H9 (cell line): ENCODE data around the gene AGXT. TPM values are rescaled to one million over a fixed set of nuclear protein-coding genes. Genes with fewer than 3 reads are reported as not detected.

Experiments used
- DNase-seq: peaks from one replicate; pipeline ENCODE4 v3.0.0-alpha.2; 2017
- H2AFZ ChIP-seq: one replicate; pipeline ENCODE4 v1.6.1; 2013; ENCODE audit warnings: mild to moderate bottlenecking, low read length, control low read depth, moderate library complexity
- H2AK5ac ChIP-seq: 2 replicates; pipeline ENCODE4 v1.6.1; 2013; ENCODE audit warnings: low read length, control low read depth, mixed read lengths; ENCODE audit not compliant: insufficient read length
- H2BK120ac ChIP-seq: one replicate; pipeline ENCODE4 v1.6.1; 2013; ENCODE audit warnings: low read depth, mild to moderate bottlenecking, low read length, control low read depth, inconsistent platforms; ENCODE audit not compliant: poor library complexity, severe bottlenecking
- H2BK12ac ChIP-seq: 2 replicates; pipeline ENCODE4 v1.6.1; 2013; ENCODE audit warnings: low read length, control low read depth, mixed read lengths, low read depth; ENCODE audit not compliant: insufficient read length
- H2BK15ac ChIP-seq: 2 replicates; pipeline ENCODE4 v1.6.1; 2013; ENCODE audit warnings: low read depth, low read length, control low read depth
- H2BK20ac ChIP-seq: one replicate; pipeline ENCODE4 v1.6.1; 2013; ENCODE audit warnings: low read depth, mild to moderate bottlenecking, low read length, control low read depth, inconsistent platforms; ENCODE audit not compliant: poor library complexity, severe bottlenecking
- H2BK5ac ChIP-seq: 2 replicates; pipeline ENCODE4 v1.6.1; 2013; ENCODE audit warnings: low read length, control low read depth, mixed read lengths; ENCODE audit not compliant: insufficient read length
- H3K14ac ChIP-seq: 2 replicates; pipeline ENCODE4 v1.6.1; 2013; ENCODE audit warnings: low read length, control low read depth; ENCODE audit not compliant: insufficient read depth
- H3K18ac ChIP-seq: 2 replicates; pipeline ENCODE4 v1.6.1; 2013; ENCODE audit warnings: low read depth, mild to moderate bottlenecking, mixed read lengths, low read length, control low read depth; ENCODE audit not compliant: insufficient read length
- H3K23ac ChIP-seq: 2 replicates; pipeline ENCODE4 v1.6.1; 2013; ENCODE audit warnings: low read length, control low read depth, mixed read lengths, low read depth; ENCODE audit not compliant: insufficient read length
- H3K23me2 ChIP-seq: 2 replicates; pipeline ENCODE4 v1.6.1; 2013; ENCODE audit warnings: low read depth, mild to moderate bottlenecking, mixed read lengths, low read length, control low read depth; ENCODE audit not compliant: insufficient read length, poor library complexity, severe bottlenecking
- H3K27ac ChIP-seq: 2 replicates; pipeline ENCODE4 v1.5.1; 2013; ENCODE audit warnings: low read length, control low read depth, mixed read lengths, low read depth; ENCODE audit not compliant: insufficient read length
- H3K27me3 ChIP-seq: 2 replicates; pipeline ENCODE4 v1.6.1; 2013; ENCODE audit warnings: low read length, control low read depth, inconsistent platforms; ENCODE audit not compliant: insufficient read depth
- H3K4ac ChIP-seq: 2 replicates; pipeline ENCODE4 v1.6.1; 2013; ENCODE audit warnings: low read depth, mild to moderate bottlenecking, control low read depth, inconsistent platforms, low read length, moderate library complexity
- H3K4me1 ChIP-seq: 2 replicates; pipeline ENCODE4 v1.6.1; 2013; ENCODE audit warnings: low read length, control low read depth, inconsistent platforms; ENCODE audit not compliant: insufficient read depth
- H3K4me2 ChIP-seq: 2 replicates; pipeline ENCODE4 v1.6.1; 2013; ENCODE audit warnings: low read length, control low read depth, mixed read lengths; ENCODE audit not compliant: insufficient read length, insufficient read depth
- H3K56ac ChIP-seq: 2 replicates; pipeline ENCODE4 v1.6.1; 2013; ENCODE audit warnings: low read depth, mild to moderate bottlenecking, mixed read lengths, low read length, control low read depth; ENCODE audit not compliant: insufficient read length
- H3K79me1 ChIP-seq: 2 replicates; pipeline ENCODE4 v1.6.1; 2013; ENCODE audit warnings: low read depth, mild to moderate bottlenecking, moderate library complexity, low read length, control low read depth, inconsistent platforms; ENCODE audit not compliant: insufficient read depth, poor library complexity, severe bottlenecking
- H3K79me2 ChIP-seq: 2 replicates; pipeline ENCODE4 v1.6.1; 2013; ENCODE audit warnings: low read length, control low read depth, inconsistent platforms; ENCODE audit not compliant: insufficient read depth
- H3K9ac ChIP-seq: 2 replicates; pipeline ENCODE4 v1.6.1; 2013; ENCODE audit warnings: low read length, control low read depth, mixed read lengths; ENCODE audit not compliant: insufficient read length; ENCODE audit errors: extremely low read depth
- H3K9me3 ChIP-seq: one replicate; pipeline ENCODE4 v1.6.1; 2013; ENCODE audit warnings: low read depth, low read length, inconsistent platforms; ENCODE audit not compliant: control insufficient read depth
- H3T11ph ChIP-seq: one replicate; pipeline ENCODE4 v1.6.1; 2013; ENCODE audit warnings: mild to moderate bottlenecking, low read length, control low read depth, inconsistent platforms
- H4K20me1 ChIP-seq: one replicate; pipeline ENCODE4 v1.6.1; 2013; ENCODE audit not compliant: control insufficient read depth, insufficient read length, insufficient read depth
- H4K5ac ChIP-seq: 2 replicates; pipeline ENCODE4 v1.6.1; 2013; ENCODE audit warnings: low read depth, mild to moderate bottlenecking, mixed read lengths, low read length, control low read depth; ENCODE audit not compliant: insufficient read length
- H4K8ac ChIP-seq: replicated peaks from 2 replicates; pipeline ENCODE4 v1.6.1; 2013; ENCODE audit warnings: low read length, control low read depth, mixed read lengths, low read depth; ENCODE audit not compliant: insufficient read length
- H4K91ac ChIP-seq: 2 replicates; pipeline ENCODE4 v1.6.1; 2013; ENCODE audit warnings: low read depth, mild to moderate bottlenecking, moderate library complexity, mixed read lengths, low read length, control low read depth; ENCODE audit not compliant: insufficient read length
- H3K27ac Mint-ChIP-seq, 3 experiments: 2 replicates in 2 of 3; 3 replicates in 1 of 3; pipeline ENCODE4 v1.8.0; 2020 to 2021; ENCODE audit warnings: mixed read lengths in 3 of 3, mild to moderate bottlenecking in 1 of 3, moderate library complexity in 1 of 3
- H3K27me3 Mint-ChIP-seq: 2 replicates; pipeline ENCODE4 v1.8.0; 2021; ENCODE audit warnings: low read depth, mild to moderate bottlenecking, moderate library complexity, mixed read lengths
- H3K36me3 Mint-ChIP-seq, 3 experiments: 2 replicates in 2 of 3; 3 replicates in 1 of 3; pipeline ENCODE4 v1.8.0; 2020 to 2021; ENCODE audit warnings: low read depth in 3 of 3, mixed read lengths in 3 of 3; ENCODE audit not compliant: insufficient read depth in 1 of 3
- H3K4me1 Mint-ChIP-seq, 2 experiments: 2 replicates each; pipeline ENCODE4 v1.8.0; 2020; ENCODE audit warnings: mixed read lengths in 2 of 2
- H3K4me3 Mint-ChIP-seq, 2 experiments: 2 replicates in 1 of 2; 3 replicates in 1 of 2; pipeline ENCODE4 v1.8.0; 2020 to 2021; ENCODE audit warnings: mild to moderate bottlenecking in 2 of 2, mixed read lengths in 2 of 2, moderate library complexity in 1 of 2
- H3K9me3 Mint-ChIP-seq, 2 experiments: 2 replicates in 1 of 2; 3 replicates in 1 of 2; pipeline ENCODE4 v1.8.0; 2020; ENCODE audit warnings: mild to moderate bottlenecking in 2 of 2, mixed read lengths in 2 of 2, moderate library complexity in 1 of 2
- CTCF ChIP-seq: fragments of 200-600 bp; sonication (generic); conservative IDR thresholded peaks from 3 replicates; pipeline ENCODE4 v1.8.0; 2021; ENCODE audit warnings: antibody characterized with exemption, mild to moderate bottlenecking
- WGBS: extraction: QIAGEN DNeasy Blood & Tissue Kit; methylation state at CpG from one replicate; pipeline ENCODE4 v1.1.7; 2013; ENCODE audit warnings: missing lambda C conversion rate, low lambda C conversion rate, mixed read lengths; ENCODE audit not compliant: insufficient read length; ENCODE audit errors: extremely low coverage; 5-methylcytosine and 5-hydroxymethylcytosine counted together
- total RNA-seq: library from RNA; stranded (reverse); gene quantifications from 2 replicates; pipeline ENCODE4 v1.2.1, GENCODE V29; 2021

AGXT gene
- total RNA-seq, 1 experiment from 2014 or later, result not detected

DNA sequence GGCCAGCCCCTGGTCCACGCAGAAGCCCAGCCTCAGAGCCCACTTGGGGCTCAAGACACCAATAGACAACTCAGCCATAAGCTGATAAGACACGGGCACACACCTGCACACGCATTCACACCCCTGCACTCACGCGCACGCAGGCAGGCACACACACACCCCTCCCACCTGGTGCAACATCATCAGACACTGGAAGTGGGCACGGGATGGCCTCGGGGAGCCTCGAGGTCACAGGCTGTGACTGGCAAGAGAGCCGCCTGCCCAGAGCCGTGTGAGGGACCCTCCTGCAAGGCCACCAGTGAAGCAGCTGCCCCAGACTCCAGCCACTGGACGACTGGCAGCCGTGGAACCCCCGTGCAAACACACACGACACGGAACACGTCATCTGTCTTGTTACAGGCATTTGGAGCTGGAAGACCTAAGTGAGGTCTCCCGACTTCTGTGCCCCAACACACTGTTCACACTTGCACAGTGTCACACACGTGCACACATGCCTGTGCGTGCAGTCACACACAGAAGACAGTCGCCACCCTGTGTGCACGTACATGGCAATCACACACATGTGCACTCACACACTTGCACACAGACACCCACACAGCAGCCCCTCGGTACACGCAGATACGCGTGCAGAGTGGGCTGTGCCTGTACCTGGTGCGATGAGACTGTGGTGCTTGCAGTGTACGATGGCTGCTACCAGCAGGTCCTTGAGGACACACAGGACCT is 26.4 kb downstream of the AGXT start:
- Histone ChIP-seq H2BK120ac (no peak overlapping the region), H3K9ac (no peak overlapping the region), H3K4ac (no peak overlapping the region), H3K4me2 (no peak overlapping the region), H4K5ac (no peak overlapping the region), H3K79me1 (no peaks in the 10 kb centered on the region), H4K20me1 (no peaks in the 10 kb centered on the region), H3K79me2 (no peaks in the 10 kb centered on the region), H3K9me3 (no peaks in the 10 kb centered on the region), H3K4me1 (no peaks in the 10 kb centered on the region), H4K8ac (no peak overlapping the region), H2BK15ac (no peak overlapping the region), H3K27ac (no peak overlapping the region), H2AFZ (no peak overlapping the region), H2BK5ac (no peak overlapping the region), H3K56ac (no peak overlapping the region), H3T11ph (no peak overlapping the region), H3K23me2 (no peaks in the 10 kb centered on the region), H3K27me3 (no peaks in the 10 kb centered on the region), H3K14ac (peak overlapping the region; percentile 8; the same call in 1 of the 2 replicates), H2AK5ac (no peak overlapping the region), H2BK20ac (no peak overlapping the region), H3K23ac (no peak overlapping the region), H3K18ac (no peak overlapping the region), H4K91ac (no peak overlapping the region), H2BK12ac (no peak overlapping the region)
- no peak for TF ChIP-seq CTCF
- no peaks in the 10 kb centered on the region for H3K36me3 Mint-ChIP-seq
- DNase-seq, result no peak
- H3K27ac Mint-ChIP-seq, result no peak overlapping the region
- no peaks in the 10 kb centered on the region for H3K9me3 Mint-ChIP-seq
- H3K4me3 Mint-ChIP-seq, result no peak overlapping the region
- no peaks in the 10 kb centered on the region for H3K27me3 Mint-ChIP-seq
- H3K4me1 Mint-ChIP-seq, result peaks cover 5 to 13% of the 10 kb centered on the region in 2 experiments
- WGBS, result no CpG with 5 or more reads among the region's 28 CpGs
